ENCODE measurements around the gene PTH.

The PTH gene

GRCh38 chr11:13462901-13463778, 32.7 kb downstream of the PTH start, which contains the start of gene BTBD10:
Gene BTBD10 (minus strand): TSS chr11:13463222. CDS start chr11:13445124, 18,098 bp downstream.
- Histone ChIP-seq H2AFZ (ENCODE audit: low read depth) (peak within 1 kb of the TSS; percentile 89), H3K9ac (peak within 1 kb of the TSS; percentile 80), H3K4me2 (peak within 1 kb of the TSS; percentile 99), H3K4me3 (IDR thresholded peaks at IDR 0.05; ENCODE audit: insufficient read depth, low read depth, low read length) (no peak within 1 kb of the TSS), H3K79me2 (ENCODE audit: insufficient read depth, low read depth) (peaks cover 40% of the 10 kb centered on the region; the same call in 1 of the 2 replicates), H4K20me1 (ENCODE audit: insufficient read depth) (no peaks in the 10 kb centered on the region), H3K36me3 (ENCODE audit: insufficient read depth) (no peaks in the 10 kb centered on the region), H3K27me3 (ENCODE audit: insufficient read depth, low read depth) (no peaks in the 10 kb centered on the region), H3K27ac (peak within 1 kb of the TSS; percentile 76), H3K4me1 (ENCODE audit: low read depth, poor library complexity, severe bottlenecking) (peaks cover 20% of the 10 kb centered on the region)
- TF ChIP-seq, protein P1, sequence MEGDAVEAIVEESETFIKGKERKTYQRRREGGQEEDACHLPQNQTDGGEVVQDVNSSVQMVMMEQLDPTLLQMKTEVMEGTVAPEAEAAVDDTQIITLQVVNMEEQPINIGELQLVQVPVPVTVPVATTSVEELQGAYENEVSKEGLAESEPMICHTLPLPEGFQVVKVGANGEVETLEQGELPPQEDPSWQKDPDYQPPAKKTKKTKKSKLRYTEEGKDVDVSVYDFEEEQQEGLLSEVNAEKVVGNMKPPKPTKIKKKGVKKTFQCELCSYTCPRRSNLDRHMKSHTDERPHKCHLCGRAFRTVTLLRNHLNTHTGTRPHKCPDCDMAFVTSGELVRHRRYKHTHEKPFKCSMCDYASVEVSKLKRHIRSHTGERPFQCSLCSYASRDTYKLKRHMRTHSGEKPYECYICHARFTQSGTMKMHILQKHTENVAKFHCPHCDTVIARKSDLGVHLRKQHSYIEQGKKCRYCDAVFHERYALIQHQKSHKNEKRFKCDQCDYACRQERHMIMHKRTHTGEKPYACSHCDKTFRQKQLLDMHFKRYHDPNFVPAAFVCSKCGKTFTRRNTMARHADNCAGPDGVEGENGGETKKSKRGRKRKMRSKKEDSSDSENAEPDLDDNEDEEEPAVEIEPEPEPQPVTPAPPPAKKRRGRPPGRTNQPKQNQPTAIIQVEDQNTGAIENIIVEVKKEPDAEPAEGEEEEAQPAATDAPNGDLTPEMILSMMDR (conservative IDR thresholded peaks at IDR 0.05; ENCODE audit: low read depth, low read length) = no peak

DNA sequence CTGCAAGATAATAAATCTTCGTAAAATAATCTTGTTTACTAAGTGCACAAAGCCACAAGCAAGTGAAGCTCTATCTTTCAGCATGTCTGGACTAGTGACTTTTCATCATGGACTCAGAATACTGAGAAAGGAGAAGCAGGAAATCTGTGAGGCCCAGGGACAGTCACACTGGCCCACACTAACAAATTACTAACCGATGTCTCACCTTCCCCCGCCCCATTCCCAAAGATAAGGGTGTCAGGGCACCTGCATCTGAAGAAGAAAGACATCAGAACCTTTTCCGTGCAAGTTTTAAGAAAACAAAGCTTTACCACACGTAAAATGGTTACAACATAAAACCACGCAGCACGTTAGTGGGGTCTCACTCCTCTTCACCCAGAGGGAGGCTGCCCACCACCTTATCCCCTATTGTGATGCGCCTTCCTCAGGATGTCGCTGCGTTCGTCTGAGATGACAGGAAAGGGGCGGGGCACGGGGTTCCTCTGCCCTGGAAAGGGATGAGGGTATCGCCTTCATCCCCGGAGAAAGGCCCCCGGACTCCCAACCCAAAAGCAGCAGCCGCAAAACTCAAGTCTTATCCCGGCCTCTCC, 33.4 kb downstream of the PTH start:
- Histone ChIP-seq H3K4me1 (ENCODE audit: low read depth, poor library complexity, severe bottlenecking) (peaks cover 20% of the 10 kb centered on the region), H3K4me3 (IDR thresholded peaks at IDR 0.05; ENCODE audit: insufficient read depth, low read depth, low read length) (no peak overlapping the region), H4K20me1 (ENCODE audit: insufficient read depth) (no peaks in the 10 kb centered on the region), H3K36me3 (ENCODE audit: insufficient read depth) (no peaks in the 10 kb centered on the region), H3K27me3 (ENCODE audit: insufficient read depth, low read depth) (no peaks in the 10 kb centered on the region), H3K9ac (peak overlapping the region; percentile 80), H3K4me2 (peak overlapping the region; percentile 99), H3K79me2 (ENCODE audit: insufficient read depth, low read depth) (peaks cover 45% of the 10 kb centered on the region; the same call in 1 of the 2 replicates), H3K27ac (peak overlapping the region; percentile 39), H2AFZ (ENCODE audit: low read depth) (peak overlapping the region; percentile 89)
- TF ChIP-seq, protein P1 (conservative IDR thresholded peaks at IDR 0.05; ENCODE audit: low read depth, low read length) = no peak

DNA sequence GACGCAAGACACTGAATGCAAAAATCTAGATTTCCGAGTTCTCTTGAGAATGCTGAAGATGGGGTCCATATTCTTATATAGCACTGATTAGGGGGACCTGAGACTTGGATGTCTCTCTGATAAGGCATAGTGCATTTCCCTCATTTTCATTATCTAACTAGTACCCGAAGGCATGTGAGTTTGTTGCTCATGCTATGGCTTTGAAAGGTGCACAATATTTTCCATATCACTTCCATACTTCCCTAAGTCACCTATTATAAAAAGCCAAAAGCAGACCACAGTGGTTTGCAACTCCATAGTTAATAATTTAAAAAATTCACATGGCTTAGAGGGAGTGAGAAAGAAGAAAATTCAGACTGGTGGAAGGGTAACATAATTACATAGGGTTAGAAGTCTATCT, 34.5 kb downstream of the PTH start:
- Histone ChIP-seq H3K27me3 (ENCODE audit: insufficient read depth, low read depth) (no peaks in the 10 kb centered on the region), H3K4me2 (peak overlapping the region; percentile 99), H2AFZ (ENCODE audit: low read depth) (no peak overlapping the region), H3K79me2 (ENCODE audit: insufficient read depth, low read depth) (peaks cover 53% of the 10 kb centered on the region; the same call in 1 of the 2 replicates), H3K4me1 (ENCODE audit: low read depth, poor library complexity, severe bottlenecking) (peaks cover 20% of the 10 kb centered on the region), H3K9ac (no peak overlapping the region), H3K4me3 (IDR thresholded peaks at IDR 0.05; ENCODE audit: insufficient read depth, low read depth, low read length) (no peak overlapping the region), H4K20me1 (ENCODE audit: insufficient read depth) (no peaks in the 10 kb centered on the region), H3K27ac (no peak overlapping the region), H3K36me3 (ENCODE audit: insufficient read depth) (no peaks in the 10 kb centered on the region)
- TF ChIP-seq, protein P1 (conservative IDR thresholded peaks at IDR 0.05; ENCODE audit: low read depth, low read length) = no peak

GRCh38 chr11:13450832-13451397, 44.9 kb downstream of the PTH start:
- H3K9ac ChIP-seq = peak overlapping the region; percentile 28; the same call in 1 of the 2 replicates
- peaks cover 64% of the 10 kb centered on the region for H3K79me2 ChIP-seq (ENCODE audit: insufficient read depth, low read depth)
- TF ChIP-seq, protein P1 (conservative IDR thresholded peaks at IDR 0.05; ENCODE audit: low read depth, low read length) = no peak
- H3K4me1 ChIP-seq (ENCODE audit: low read depth, poor library complexity, severe bottlenecking) = peaks cover 55% of the 10 kb centered on the region
- peak overlapping the region; percentile 39 for H2AFZ ChIP-seq (ENCODE audit: low read depth)
- no peaks in the 10 kb centered on the region for H3K36me3 ChIP-seq (ENCODE audit: insufficient read depth)
- no peaks in the 10 kb centered on the region for H3K27me3 ChIP-seq (ENCODE audit: insufficient read depth, low read depth)
- H3K27ac ChIP-seq = peak overlapping the region; percentile 81
- no peak overlapping the region for H3K4me3 ChIP-seq (IDR thresholded peaks at IDR 0.05; ENCODE audit: insufficient read depth, low read depth, low read length)
- peak overlapping the region; percentile 66 for H3K4me2 ChIP-seq
- H4K20me1 ChIP-seq (ENCODE audit: insufficient read depth) = no peaks in the 10 kb centered on the region

Data from KMS-11 (cell line).